Mesendoderm (in vitro differentiated cells): ENCODE results near the gene TEX101.

Experiments
- DNase-seq: peaks from one replicate; pipeline ENCODE4 v3.0.0; 2013
- H2AK5ac ChIP-seq: 2 replicates; pipeline ENCODE4 v1.6.1; 2013; ENCODE audit warnings: low read length, inconsistent platforms
- H2BK120ac ChIP-seq: 2 replicates; pipeline ENCODE4 v1.6.1; 2013; ENCODE audit warnings: low read depth, mild to moderate bottlenecking, low read length, moderate library complexity, mixed read lengths
- H2BK15ac ChIP-seq: replicated peaks from 2 replicates; pipeline ENCODE4 v1.6.1; 2013; ENCODE audit warnings: low read depth, mild to moderate bottlenecking, moderate library complexity
- H2BK5ac ChIP-seq: 2 replicates; pipeline ENCODE4 v1.6.1; 2013; ENCODE audit warnings: low read length, inconsistent platforms
- H3K18ac ChIP-seq: 2 replicates; pipeline ENCODE4 v1.6.1; 2013; ENCODE audit warnings: mild to moderate bottlenecking, low read length, mixed read lengths
- H3K23ac ChIP-seq: one replicate; pipeline ENCODE4 v1.6.1; 2013; ENCODE audit warnings: low read length
- H3K27ac ChIP-seq: 2 replicates; pipeline ENCODE4 v1.5.1; 2013; ENCODE audit warnings: low read depth, mild to moderate bottlenecking, inconsistent platforms, low read length, moderate library complexity
- H3K27me3 ChIP-seq: 2 replicates; pipeline ENCODE4 v1.6.1; 2013; ENCODE audit warnings: low read length, control low read depth, mild to moderate bottlenecking, inconsistent platforms; ENCODE audit not compliant: insufficient read depth, poor library complexity
- H3K36me3 ChIP-seq: 2 replicates; pipeline ENCODE4 v1.6.1; 2013; ENCODE audit warnings: low read length, inconsistent platforms; ENCODE audit not compliant: control insufficient read depth, insufficient read depth
- H3K4ac ChIP-seq: one replicate; pipeline ENCODE4 v1.6.1; 2013; ENCODE audit warnings: low read depth, mild to moderate bottlenecking, low read length, moderate library complexity
- H3K4me1 ChIP-seq: 2 replicates; pipeline ENCODE4 v1.6.1; 2013; ENCODE audit warnings: low read depth, low read length, inconsistent platforms; ENCODE audit not compliant: control insufficient read depth
- H3K4me2 ChIP-seq: 2 replicates; pipeline ENCODE4 v1.6.1; 2013; ENCODE audit warnings: low read length
- H3K4me3 ChIP-seq: 2 replicates; pipeline ENCODE4 v1.5.1; 2013; ENCODE audit warnings: mild to moderate bottlenecking, low read length
- H3K56ac ChIP-seq: one replicate; pipeline ENCODE4 v1.6.1; 2013; ENCODE audit warnings: low read length
- H3K79me1 ChIP-seq: 2 replicates; pipeline ENCODE4 v1.6.1; 2013; ENCODE audit warnings: low read length, inconsistent platforms
- H3K79me2 ChIP-seq: 2 replicates; pipeline ENCODE4 v1.6.1; 2013; ENCODE audit warnings: mild to moderate bottlenecking, low read length; ENCODE audit not compliant: control insufficient read depth, insufficient read depth
- H3K9ac ChIP-seq: 2 replicates; pipeline ENCODE4 v1.6.1; 2013; ENCODE audit warnings: low read length, inconsistent platforms
- H4K5ac ChIP-seq: one replicate; pipeline ENCODE4 v1.6.1; 2013; ENCODE audit warnings: low read length
- H4K8ac ChIP-seq: one replicate; pipeline ENCODE4 v1.6.1; 2013; ENCODE audit warnings: low read depth, mild to moderate bottlenecking, control low read depth, low read length, moderate library complexity
- WGBS: extraction: QIAGEN DNeasy Blood & Tissue Kit; methylation state at CpG from one replicate; pipeline ENCODE4 v1.1.7; 2013; ENCODE audit warnings: low lambda C conversion rate, missing lambda C conversion rate; ENCODE audit not compliant: insufficient coverage; ENCODE audit errors: extremely low coverage; 5-methylcytosine and 5-hydroxymethylcytosine counted together

The TEX101 gene

GRCh38 chr19:43452582-43452981, 37.9 kb downstream of the TEX101 start:
- no peaks in the 10 kb centered on the region for H3K36me3 ChIP-seq
- H2BK5ac ChIP-seq: no peak overlapping the region
- H3K27me3 ChIP-seq: no peaks in the 10 kb centered on the region
- H3K56ac ChIP-seq: no peak overlapping the region
- no peaks in the 10 kb centered on the region for H3K4me1 ChIP-seq
- WGBS: no CpG with 5 or more reads among the region's 3 CpGs
- no peak overlapping the region for H2BK120ac ChIP-seq
- H3K4me3 ChIP-seq: no peak overlapping the region
- H3K18ac ChIP-seq: no peak overlapping the region
- no peaks in the 10 kb centered on the region for H3K79me2 ChIP-seq
- no peak overlapping the region for H3K23ac ChIP-seq
- H3K4ac ChIP-seq: no peak overlapping the region
- no peak for DNase-seq
- H4K5ac ChIP-seq: no peak overlapping the region
- no peak overlapping the region for H3K27ac ChIP-seq
- no peak overlapping the region for H2AK5ac ChIP-seq
- H3K9ac ChIP-seq: no peak overlapping the region
- H3K79me1 ChIP-seq: no peaks in the 10 kb centered on the region
- no peak overlapping the region for H2BK15ac ChIP-seq
- no peak overlapping the region for H4K8ac ChIP-seq
- H3K4me2 ChIP-seq: no peak overlapping the region

GRCh38 chr19:43454031-43454430, 39.3 kb downstream of the TEX101 start:
- Histone ChIP-seq H3K4me3 (no peak overlapping the region), H4K5ac (no peak overlapping the region), H2BK5ac (no peak overlapping the region), H4K8ac (no peak overlapping the region), H3K4ac (no peak overlapping the region), H3K27me3 (no peaks in the 10 kb centered on the region), H3K36me3 (no peaks in the 10 kb centered on the region), H2AK5ac (no peak overlapping the region), H3K9ac (no peak overlapping the region), H3K4me1 (no peaks in the 10 kb centered on the region), H3K4me2 (no peak overlapping the region), H2BK120ac (no peak overlapping the region), H3K56ac (no peak overlapping the region), H3K79me2 (no peaks in the 10 kb centered on the region), H2BK15ac (no peak overlapping the region), H3K79me1 (no peaks in the 10 kb centered on the region), H3K23ac (no peak overlapping the region), H3K27ac (no peak overlapping the region), H3K18ac (no peak overlapping the region)
- DNase-seq: no peak
- WGBS: no CpG with 5 or more reads among the region's 2 CpGs

- H2AK5ac ChIP-seq: no peak overlapping the region
- H3K27ac ChIP-seq: no peak overlapping the region
- no peak overlapping the region for H4K5ac ChIP-seq
- no CpG with 5 or more reads among the region's 10 CpGs for WGBS
- H4K8ac ChIP-seq: no peak overlapping the region
- no peaks in the 10 kb centered on the region for H3K79me1 ChIP-seq
- H2BK5ac ChIP-seq: no peak overlapping the region
- no peak overlapping the region for H3K4me3 ChIP-seq
- H3K4ac ChIP-seq: no peak overlapping the region
- no peak overlapping the region for H3K23ac ChIP-seq
- H3K18ac ChIP-seq: no peak overlapping the region
- no peak overlapping the region for H2BK120ac ChIP-seq
- H3K9ac ChIP-seq: no peak overlapping the region
- H3K27me3 ChIP-seq: no peaks in the 10 kb centered on the region
- no peak overlapping the region for H3K56ac ChIP-seq
- no peaks in the 10 kb centered on the region for H3K79me2 ChIP-seq
- no peak overlapping the region for H3K4me2 ChIP-seq
- no peaks in the 10 kb centered on the region for H3K36me3 ChIP-seq
- H3K4me1 ChIP-seq: no peaks in the 10 kb centered on the region
- no peak overlapping the region for H2BK15ac ChIP-seq
- DNase-seq: no peak
Measured at GRCh38 chr19:43455321-43456113, 40.8 kb downstream of the TEX101 start.

GRCh38 chr19:43457809-43458208, 43.1 kb downstream of the TEX101 start:
- WGBS: no CpG with 5 or more reads among the region's 4 CpGs
- Histone ChIP-seq H3K4me1 (no peaks in the 10 kb centered on the region), H3K56ac (no peak overlapping the region), H3K4me3 (no peak overlapping the region), H3K79me1 (no peaks in the 10 kb centered on the region), H3K9ac (no peak overlapping the region), H2BK120ac (no peak overlapping the region), H4K5ac (no peak overlapping the region), H3K18ac (no peak overlapping the region), H2AK5ac (no peak overlapping the region), H3K27ac (no peak overlapping the region), H3K27me3 (no peaks in the 10 kb centered on the region), H2BK15ac (no peak overlapping the region), H2BK5ac (no peak overlapping the region), H3K23ac (no peak overlapping the region), H3K4me2 (no peak overlapping the region), H4K8ac (no peak overlapping the region), H3K36me3 (no peaks in the 10 kb centered on the region), H3K79me2 (no peaks in the 10 kb centered on the region), H3K4ac (no peak overlapping the region)
- no peak for DNase-seq

GRCh38 chr19:43460362-43461016, 45.8 kb downstream of the TEX101 start:
- H4K8ac ChIP-seq: no peak overlapping the region
- no peak overlapping the region for H3K27ac ChIP-seq
- DNase-seq: no peak
- no peak overlapping the region for H3K4ac ChIP-seq
- H2BK5ac ChIP-seq: no peak overlapping the region
- H3K4me1 ChIP-seq: peaks cover 2% of the 10 kb centered on the region
- no peaks in the 10 kb centered on the region for H3K79me2 ChIP-seq
- H2BK120ac ChIP-seq: no peak overlapping the region
- H3K9ac ChIP-seq: no peak overlapping the region
- no peak overlapping the region for H4K5ac ChIP-seq
- WGBS: no CpG with 5 or more reads among the region's 16 CpGs
- no peaks in the 10 kb centered on the region for H3K27me3 ChIP-seq
- no peak overlapping the region for H3K18ac ChIP-seq
- no peaks in the 10 kb centered on the region for H3K79me1 ChIP-seq
- H3K36me3 ChIP-seq: no peaks in the 10 kb centered on the region
- no peak overlapping the region for H3K56ac ChIP-seq
- no peak overlapping the region for H3K4me2 ChIP-seq
- no peak overlapping the region for H3K4me3 ChIP-seq
- no peak overlapping the region for H3K23ac ChIP-seq
- no peak overlapping the region for H2AK5ac ChIP-seq
- H2BK15ac ChIP-seq: no peak overlapping the region
